NCI-H748 (cell line): ENCODE results near the gene SLC25A42.
"Not testable (repeated sequence)": the region's sequence is repeated elsewhere in the genome, so short reads cannot be mapped to it uniquely, and the experiment has no call there.

Experiments used
- DNase-seq: peaks from one replicate; lab custom pipeline; 2025; ENCODE audit not compliant: unreplicated experiment; lab: John Stamatoyannopoulos, UW

SLC25A42 gene

GRCh38 chr19:19105365-19106055 lies 41.7 kb downstream of the SLC25A42 start:
- DNase-seq, result peak; percentile 3

GRCh38 chr19:19106056-19106551 lies 42.3 kb downstream of the SLC25A42 start:
- no peak for DNase-seq

- not testable (repeated sequence) for DNase-seq
Observed at GRCh38 chr19:19106938-19107337, 43.1 kb downstream of the SLC25A42 start.

- DNase-seq, result no peak
Observed at GRCh38 chr19:19107654-19108053, 43.9 kb downstream of the SLC25A42 start.

- DNase-seq, result no peak
Observed at GRCh38 chr19:19109601-19110000, 45.8 kb downstream of the SLC25A42 start.

- DNase-seq, result no peak
Observed at GRCh38 chr19:19110410-19111135, 46.8 kb downstream of the SLC25A42 start.

- DNase-seq, result no peak
Observed at GRCh38 chr19:19111136-19111835, 47.5 kb downstream of the SLC25A42 start.

GRCh38 chr19:19111967-19112580 lies 48.3 kb downstream of the SLC25A42 start:
- DNase-seq, result no peak

- no peak for DNase-seq
Observed at GRCh38 chr19:19113040-19113626, 49.3 kb downstream of the SLC25A42 start.

- peak; percentile 17 for DNase-seq
Observed at GRCh38 chr19:19115954-19116353, 52.2 kb downstream of the SLC25A42 start.

GRCh38 chr19:19119325-19120237 lies 55.8 kb downstream of the SLC25A42 start:
- no peak for DNase-seq

- peak; percentile 18 for DNase-seq
Observed at GRCh38 chr19:19120308-19121231, 56.8 kb downstream of the SLC25A42 start.

- no peak for DNase-seq
Observed at GRCh38 chr19:19121371-19121770, 57.6 kb downstream of the SLC25A42 start.

- no peak for DNase-seq
Observed at GRCh38 chr19:19122902-19123301, 59.1 kb downstream of the SLC25A42 start.

GRCh38 chr19:19123386-19123785 lies 59.6 kb downstream of the SLC25A42 start:
- DNase-seq, result no peak

GRCh38 chr19:19126102-19126501 lies 62.3 kb downstream of the SLC25A42 start:
- DNase-seq, result no peak

- DNase-seq, result no peak
Observed at GRCh38 chr19:19131989-19132388, 68.2 kb downstream of the SLC25A42 start.

- DNase-seq, result no peak
Observed at GRCh38 chr19:19132912-19133311, 69.1 kb downstream of the SLC25A42 start.

- DNase-seq, result no peak
Observed at GRCh38 chr19:19133985-19134384, 70.2 kb downstream of the SLC25A42 start.
